Upper lobe of right lung (tissue), 1 donor: Measurements from ENCODE around the gene MPL. TPM values are rescaled to one million over a fixed set of nuclear protein-coding genes. Genes with fewer than 3 reads are reported as not detected.

Experiments
- ATAC-seq: fragments of 200-7000 bp; cut with Tn5 transposase; one replicate; pipeline ENCODE4 v1.9.1; 2020; ENCODE audit warnings: mild to moderate bottlenecking, moderate library complexity
- DNase-seq: peaks from one replicate; pipeline ENCODE4 v3.0.0-alpha.2; 2020
- H3K27ac ChIP-seq: fragments of 200-600 bp; one replicate; pipeline ENCODE4 v1.8.0; 2022
- H3K27me3 ChIP-seq: fragments of 200-600 bp; one replicate; pipeline ENCODE4 v1.8.0; 2022; ENCODE audit warnings: mild to moderate bottlenecking
- H3K36me3 ChIP-seq: fragments of 200-600 bp; one replicate; pipeline ENCODE4 v1.8.0; 2022
- H3K4me1 ChIP-seq: fragments of 200-600 bp; one replicate; pipeline ENCODE4 v1.8.0; 2022
- H3K4me3 ChIP-seq: fragments of 200-600 bp; one replicate; pipeline ENCODE4 v1.8.0; 2022; ENCODE audit warnings: mild to moderate bottlenecking
- H3K9me3 ChIP-seq: fragments of 200-600 bp; one replicate; pipeline ENCODE4 v1.8.0; 2022
- intact Hi-C: fragments of 100-400 bp; cut with DNase I; formaldehyde crosslinking; loops from one replicate; pipeline ENCODE4 v1.11.0; 2022
- total RNA-seq: library from RNA; stranded (reverse); fragmentation: NEBNext Ultra II Directional; extraction: Animal tissue kit (Norgen Biotek cat#: 25700); gene quantifications from one replicate; pipeline ENCODE4 v1.2.1, GENCODE V29; 2021
- TF ChIP-seq, protein P1 (sequence below): fragments of 200-600 bp; IDR thresholded peaks from one replicate; pipeline ENCODE4 v1.8.0; 2022; ENCODE audit warnings: antibody characterized with exemption
- donor health status: DM: no; HTN: yes; CAD: no; lungs with severe emphysema.

MPL gene
- total RNA-seq, 1 donor from 2014 or later, result 0.61 TPM

DNA sequence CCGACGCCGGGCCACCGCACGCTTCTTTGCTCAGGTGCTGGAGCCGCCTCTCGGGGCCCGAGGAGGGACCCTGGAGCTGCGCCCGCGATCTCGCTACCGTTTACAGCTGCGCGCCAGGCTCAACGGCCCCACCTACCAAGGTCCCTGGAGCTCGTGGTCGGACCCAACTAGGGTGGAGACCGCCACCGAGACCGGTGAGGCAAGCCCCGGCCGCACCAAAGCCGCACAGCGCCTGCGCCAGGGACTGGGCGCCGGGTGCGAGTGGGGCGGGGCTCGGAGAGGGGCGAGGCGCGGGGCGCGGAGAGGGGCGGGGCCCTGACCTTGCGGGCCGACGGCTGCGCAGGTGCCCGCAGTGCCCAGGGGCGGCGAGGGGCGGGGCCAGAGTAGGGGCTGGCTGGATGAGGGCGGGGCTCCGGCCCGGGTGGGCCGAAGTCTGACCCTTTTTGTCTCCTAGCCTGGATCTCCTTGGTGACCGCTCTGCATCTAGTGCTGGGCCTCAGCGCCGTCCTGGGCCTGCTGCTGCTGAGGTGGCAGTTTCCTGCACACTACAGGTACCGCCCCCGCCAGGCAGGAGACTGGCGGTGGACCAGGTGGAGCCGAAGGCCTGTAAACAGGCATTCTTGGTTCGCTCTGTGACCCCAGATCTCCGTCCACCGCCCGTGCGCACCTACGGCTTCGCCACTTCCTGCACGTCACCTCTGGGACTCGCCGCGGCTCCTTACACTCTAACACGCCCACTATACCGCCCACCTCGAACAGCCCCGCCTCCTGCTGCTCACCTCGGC is 11.4 kb downstream of the MPL start:
- peak overlapping the region; percentile 57 for H3K4me3 ChIP-seq
- no peaks in the 10 kb centered on the region for H3K27me3 ChIP-seq
- ATAC-seq (peak; percentile 97), DNase-seq (peak; percentile 95)
- intact Hi-C loops, result no loop called here
- H3K9me3 ChIP-seq, result no peaks in the 10 kb centered on the region
- TF ChIP-seq, protein P1, sequence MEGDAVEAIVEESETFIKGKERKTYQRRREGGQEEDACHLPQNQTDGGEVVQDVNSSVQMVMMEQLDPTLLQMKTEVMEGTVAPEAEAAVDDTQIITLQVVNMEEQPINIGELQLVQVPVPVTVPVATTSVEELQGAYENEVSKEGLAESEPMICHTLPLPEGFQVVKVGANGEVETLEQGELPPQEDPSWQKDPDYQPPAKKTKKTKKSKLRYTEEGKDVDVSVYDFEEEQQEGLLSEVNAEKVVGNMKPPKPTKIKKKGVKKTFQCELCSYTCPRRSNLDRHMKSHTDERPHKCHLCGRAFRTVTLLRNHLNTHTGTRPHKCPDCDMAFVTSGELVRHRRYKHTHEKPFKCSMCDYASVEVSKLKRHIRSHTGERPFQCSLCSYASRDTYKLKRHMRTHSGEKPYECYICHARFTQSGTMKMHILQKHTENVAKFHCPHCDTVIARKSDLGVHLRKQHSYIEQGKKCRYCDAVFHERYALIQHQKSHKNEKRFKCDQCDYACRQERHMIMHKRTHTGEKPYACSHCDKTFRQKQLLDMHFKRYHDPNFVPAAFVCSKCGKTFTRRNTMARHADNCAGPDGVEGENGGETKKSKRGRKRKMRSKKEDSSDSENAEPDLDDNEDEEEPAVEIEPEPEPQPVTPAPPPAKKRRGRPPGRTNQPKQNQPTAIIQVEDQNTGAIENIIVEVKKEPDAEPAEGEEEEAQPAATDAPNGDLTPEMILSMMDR, result no peak
- H3K27ac ChIP-seq, result peak overlapping the region; percentile 89
- H3K36me3 ChIP-seq, result no peaks in the 10 kb centered on the region
- H3K4me1 ChIP-seq, result no peaks in the 10 kb centered on the region

DNA sequence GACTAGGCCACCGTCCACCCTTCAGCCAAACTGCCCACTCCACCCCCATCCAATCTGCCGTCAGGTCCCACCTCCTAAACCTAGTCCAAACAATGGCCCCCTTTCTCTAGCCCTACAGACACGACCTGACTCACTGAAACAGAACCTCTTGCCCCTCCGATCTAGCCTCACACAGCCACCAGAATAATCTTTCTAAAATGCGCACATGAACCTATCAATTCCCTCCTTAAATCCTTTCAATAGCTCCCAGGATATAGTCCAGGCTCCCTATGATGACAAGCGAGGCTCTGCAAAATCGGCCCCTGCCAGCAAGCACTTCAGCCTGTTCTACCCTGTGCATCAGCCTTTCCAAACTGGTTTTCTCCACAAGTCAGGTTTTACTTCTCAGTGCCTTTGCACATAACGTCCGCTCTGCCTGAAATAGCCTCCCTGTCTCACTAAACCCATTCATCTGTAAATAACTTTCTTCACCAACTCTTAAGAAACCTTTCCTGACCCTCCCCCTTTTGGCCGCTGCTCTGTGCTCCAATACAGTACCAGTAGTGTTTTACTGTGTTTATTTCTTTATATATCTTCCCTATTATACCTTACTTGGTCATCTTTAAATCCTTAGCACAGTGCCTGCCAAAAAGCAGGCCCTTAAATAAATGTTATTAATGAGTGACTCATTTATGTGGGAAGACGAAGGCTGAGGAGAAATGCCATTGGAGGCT is 12.1 kb downstream of the MPL start:
- ATAC-seq, result no peak
- TF ChIP-seq, protein P1, result no peak
- Histone ChIP-seq H3K36me3 (no peaks in the 10 kb centered on the region), H3K27ac (peak overlapping the region; percentile 89), H3K27me3 (no peaks in the 10 kb centered on the region), H3K9me3 (no peaks in the 10 kb centered on the region), H3K4me3 (peak overlapping the region; percentile 57), H3K4me1 (no peaks in the 10 kb centered on the region)
- no peak for DNase-seq
- intact Hi-C loops, result loop anchor here (10.0 kb wide), 1 partner anchor 115 kb away; no protein-coding TSS in a partner anchor

DNA sequence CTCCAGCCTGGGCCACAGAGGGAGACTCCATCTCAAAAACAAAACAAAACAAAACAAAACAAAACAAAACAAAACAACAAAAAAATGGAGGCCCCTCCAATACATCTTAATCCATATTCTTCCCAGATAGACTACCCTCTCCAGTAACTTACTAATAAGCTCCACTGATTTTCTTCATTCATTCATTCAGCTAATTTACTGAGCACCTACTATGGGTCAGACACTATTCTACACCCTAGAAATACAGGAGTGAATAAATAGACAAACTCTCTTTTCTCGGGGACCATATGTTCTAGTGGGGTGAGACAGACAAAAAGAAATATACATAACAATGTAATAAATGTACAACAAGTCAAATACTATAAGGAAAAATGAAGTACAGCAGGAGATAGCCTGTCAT is 13.4 kb downstream of the MPL start:
- no peaks in the 10 kb centered on the region for H3K4me1 ChIP-seq
- intact Hi-C loops, result loop anchor here (10.0 kb wide), 1 partner anchor 116 kb away; no protein-coding TSS in a partner anchor
- no peaks in the 10 kb centered on the region for H3K27me3 ChIP-seq
- H3K9me3 ChIP-seq, result no peaks in the 10 kb centered on the region
- H3K27ac ChIP-seq, result no peak overlapping the region
- DNase-seq (no peak), ATAC-seq (no peak)
- H3K36me3 ChIP-seq, result no peaks in the 10 kb centered on the region
- no peak overlapping the region for H3K4me3 ChIP-seq
- TF ChIP-seq, protein P1, result no peak

DNA sequence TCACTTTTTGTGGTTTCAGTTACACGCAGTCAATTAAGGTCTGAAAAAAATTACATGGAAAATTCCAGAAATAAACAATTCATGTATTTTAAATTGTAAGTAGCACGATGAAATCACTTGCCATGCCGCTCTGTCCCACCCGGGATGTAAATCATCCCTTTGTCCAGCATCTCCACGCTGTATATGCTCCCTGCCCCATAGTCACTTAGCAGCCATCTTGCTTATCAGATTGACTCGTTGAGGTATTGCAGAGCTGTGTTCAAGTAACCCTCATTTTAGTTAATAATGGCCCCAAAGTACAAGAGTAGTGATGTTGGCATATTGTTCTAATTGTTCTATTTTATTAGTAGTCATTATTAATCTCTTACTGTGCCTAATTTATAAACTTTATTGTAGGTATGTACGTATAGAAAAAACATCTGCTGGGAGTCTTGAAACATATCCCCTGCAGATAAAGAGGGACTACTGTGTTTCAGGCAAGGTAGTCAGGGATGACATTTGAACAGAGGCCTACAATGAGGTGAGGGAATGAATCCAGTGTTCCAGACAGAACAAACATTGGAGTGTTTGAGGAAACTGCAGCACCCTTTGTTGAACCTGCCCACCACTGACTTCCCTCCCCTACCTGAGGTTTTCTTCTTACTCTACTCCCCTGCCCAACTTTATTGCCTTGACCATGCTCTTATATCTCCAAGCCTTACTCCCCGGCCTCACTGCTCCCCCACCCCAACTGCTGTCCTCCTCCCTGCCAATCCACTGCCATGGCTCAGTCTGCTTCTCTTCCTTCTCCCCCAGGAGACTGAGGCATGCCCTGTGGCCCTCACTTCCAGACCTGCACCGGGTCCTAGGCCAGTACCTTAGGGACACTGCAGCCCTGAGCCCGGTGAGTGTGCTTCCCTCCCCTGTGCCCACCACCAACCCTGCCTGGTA is 14.1 kb downstream of the MPL start:
- ATAC-seq, result no peak
- Histone ChIP-seq H3K36me3 (no peaks in the 10 kb centered on the region), H3K4me1 (no peaks in the 10 kb centered on the region), H3K9me3 (no peaks in the 10 kb centered on the region), H3K4me3 (no peak overlapping the region), H3K27ac (no peak overlapping the region), H3K27me3 (no peaks in the 10 kb centered on the region)
- TF ChIP-seq, protein P1, result no peak
- DNase-seq, result no peak
- intact Hi-C loops, result loop anchor here (10.0 kb wide), 1 partner anchor 117 kb away; no protein-coding TSS in a partner anchor

DNA sequence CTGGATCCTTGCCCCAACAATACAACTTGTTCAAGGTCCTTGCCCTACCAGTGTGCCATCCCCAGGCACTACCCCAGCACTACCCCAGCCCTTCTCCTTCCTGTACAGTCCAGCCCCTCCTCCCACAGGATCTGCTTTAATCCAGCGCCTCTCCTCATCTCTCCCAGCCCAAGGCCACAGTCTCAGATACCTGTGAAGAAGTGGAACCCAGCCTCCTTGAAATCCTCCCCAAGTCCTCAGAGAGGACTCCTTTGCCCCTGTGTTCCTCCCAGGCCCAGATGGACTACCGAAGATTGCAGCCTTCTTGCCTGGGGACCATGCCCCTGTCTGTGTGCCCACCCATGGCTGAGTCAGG is 14.7 kb downstream of the MPL start:
- Histone ChIP-seq H3K4me3 (no peak overlapping the region), H3K4me1 (no peaks in the 10 kb centered on the region), H3K36me3 (no peaks in the 10 kb centered on the region), H3K9me3 (no peaks in the 10 kb centered on the region), H3K27ac (no peak overlapping the region), H3K27me3 (no peaks in the 10 kb centered on the region)
- DNase-seq (no peak), ATAC-seq (no peak)
- intact Hi-C loops, result loop anchor here (10.0 kb wide), 1 partner anchor 118 kb away; no protein-coding TSS in a partner anchor
- TF ChIP-seq, protein P1, result no peak
